Prostate gland (tissue), 2 donors: Measurements from ENCODE around the gene PLEKHM2.

Experiments
- CTCF ChIP-seq, 4 experiments: fragments of 200-600 bp in 2 of 4; fragments of 450-650 bp in 2 of 4; sonication (generic) in 2 of 4; IDR thresholded peaks; 1 replicate in 3 of 4; 2 replicates in 1 of 4; pipeline ENCODE4 v1.5.1; 2016 to 2019; ENCODE audit warnings: antibody characterized with exemption in 4 of 4, mild to moderate bottlenecking in 2 of 4, moderate library complexity in 2 of 4
- POLR2A ChIP-seq: fragments of 450-650 bp; IDR thresholded peaks from one replicate; pipeline ENCODE4 v1.6.1; 2016; ENCODE audit warnings: antibody characterized with exemption, mild to moderate bottlenecking
- POLR2AphosphoS5 ChIP-seq: sonication (generic); formaldehyde crosslinking; IDR thresholded peaks from one replicate; pipeline ENCODE4 v1.6.1; 2017; ENCODE audit warnings: antibody characterized with exemption

- TF ChIP-seq POLR2A (no peak), CTCF (IDR thresholded peaks at IDR 0.05) (no peak), POLR2AphosphoS5 (no peak)
These were observed 16.8 kb upstream of the PLEKHM2 start for GRCh38 chr1:15667362-15667761.
